ENCODE data around the gene NAALADL2. TPM values are rescaled to one million over a fixed set of nuclear protein-coding genes. Genes with fewer than 3 reads are reported as not detected.
A peak's percentile ranks its signal among the peaks of the same experiment; 100 is the strongest.

Gene NAALADL2
- total and polyA plus RNA-seq, 2 donors (not counting 1 experiment from before 2014, with no cell fraction given) = 8.8 to 11.6 TPM

DNA sequence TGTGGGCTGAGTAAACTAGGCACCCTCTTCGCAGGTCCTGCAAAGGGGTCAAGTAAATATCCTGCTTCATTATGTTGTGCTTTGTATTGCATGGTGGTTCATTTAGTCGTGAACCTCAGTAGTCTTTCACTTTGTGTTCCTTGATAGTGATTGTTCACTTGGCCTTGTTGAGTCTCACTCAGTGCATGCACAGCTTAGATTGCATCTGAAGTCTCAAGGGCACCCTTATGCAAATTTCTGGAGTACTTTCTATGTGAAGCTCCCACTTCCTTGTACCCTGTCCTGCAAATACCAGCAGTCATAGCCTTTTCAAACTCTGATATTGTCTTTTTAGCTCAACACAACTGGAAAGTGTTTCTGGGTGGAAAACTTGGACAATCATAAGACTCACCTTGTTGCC lies 519.2 kb downstream of the NAALADL2 start:
- no peak overlapping the region for H3K4me2 ChIP-seq (ENCODE audit: extremely low read depth, insufficient read depth, low read length)
- no peak for TF ChIP-seq EZH2 (IDR thresholded peaks at IDR 0.05; ENCODE audit: low read length, missing control alignments)
- TF ChIP-seq, protein P1, sequence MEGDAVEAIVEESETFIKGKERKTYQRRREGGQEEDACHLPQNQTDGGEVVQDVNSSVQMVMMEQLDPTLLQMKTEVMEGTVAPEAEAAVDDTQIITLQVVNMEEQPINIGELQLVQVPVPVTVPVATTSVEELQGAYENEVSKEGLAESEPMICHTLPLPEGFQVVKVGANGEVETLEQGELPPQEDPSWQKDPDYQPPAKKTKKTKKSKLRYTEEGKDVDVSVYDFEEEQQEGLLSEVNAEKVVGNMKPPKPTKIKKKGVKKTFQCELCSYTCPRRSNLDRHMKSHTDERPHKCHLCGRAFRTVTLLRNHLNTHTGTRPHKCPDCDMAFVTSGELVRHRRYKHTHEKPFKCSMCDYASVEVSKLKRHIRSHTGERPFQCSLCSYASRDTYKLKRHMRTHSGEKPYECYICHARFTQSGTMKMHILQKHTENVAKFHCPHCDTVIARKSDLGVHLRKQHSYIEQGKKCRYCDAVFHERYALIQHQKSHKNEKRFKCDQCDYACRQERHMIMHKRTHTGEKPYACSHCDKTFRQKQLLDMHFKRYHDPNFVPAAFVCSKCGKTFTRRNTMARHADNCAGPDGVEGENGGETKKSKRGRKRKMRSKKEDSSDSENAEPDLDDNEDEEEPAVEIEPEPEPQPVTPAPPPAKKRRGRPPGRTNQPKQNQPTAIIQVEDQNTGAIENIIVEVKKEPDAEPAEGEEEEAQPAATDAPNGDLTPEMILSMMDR (conservative IDR thresholded peaks at IDR 0.05 in 1 of 2, IDR thresholded peaks at IDR 0.05 in 1 of 2; ENCODE audit: low read depth in 1 of 2, low read length in 2 of 2) = no peak
- H3K9ac ChIP-seq (ENCODE audit: insufficient read depth, low read length) = no peak overlapping the region
- no peaks in the 10 kb centered on the region for H3K27me3 ChIP-seq (ENCODE audit: control insufficient read depth, insufficient read depth, low read length)
- DNase-seq (ENCODE audit: low read depth in 2 of 2) = no peak
- no peaks in the 10 kb centered on the region for H3K36me3 ChIP-seq (ENCODE audit: control insufficient read depth, insufficient read depth, low read length)
- H2AFZ ChIP-seq (ENCODE audit: low read length) = no peak overlapping the region
- no peaks in the 10 kb centered on the region for H3K9me3 ChIP-seq (ENCODE audit: control insufficient read depth, insufficient read depth, low read depth, low read length)
- no peak overlapping the region for H3K4me3 ChIP-seq (replicated peaks in 1 of 4; ENCODE audit: control extremely low read depth in 1 of 4, insufficient read depth in 1 of 4, low read depth in 3 of 4, low read length in 4 of 4)
- H3K79me2 ChIP-seq (ENCODE audit: control insufficient read depth, insufficient read depth, low read length) = no peaks in the 10 kb centered on the region
- no peaks in the 10 kb centered on the region for H3K4me1 ChIP-seq (ENCODE audit: control insufficient read depth, extremely low read depth, insufficient read depth, low read length)
- no peaks in the 10 kb centered on the region for H4K20me1 ChIP-seq (ENCODE audit: control insufficient read depth, extremely low read depth, insufficient read depth, low read length)
- no peak overlapping the region for H3K27ac ChIP-seq (ENCODE audit: insufficient read depth, low read length)

DNA sequence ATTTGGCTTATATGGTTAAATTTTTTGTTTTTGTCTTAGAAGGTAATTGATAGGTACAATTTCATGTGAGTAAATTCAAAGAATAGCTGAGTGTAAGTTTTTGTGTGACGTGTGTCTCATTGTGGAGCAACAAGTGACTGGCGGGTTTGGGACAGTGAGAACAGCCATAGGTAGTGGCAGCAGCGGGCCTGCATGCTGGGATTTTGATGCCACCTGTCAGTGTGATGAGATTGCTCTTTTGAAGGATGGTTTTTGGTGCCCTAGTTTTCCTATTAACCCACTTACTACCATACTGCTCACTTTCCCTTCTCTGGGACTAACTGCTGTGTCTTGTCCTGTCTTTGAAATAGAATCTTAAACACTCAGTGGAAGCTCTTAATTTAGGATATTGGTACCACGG lies 522.6 kb downstream of the NAALADL2 start:
- TF ChIP-seq, protein P1 (conservative IDR thresholded peaks at IDR 0.05 in 1 of 2, IDR thresholded peaks at IDR 0.05 in 1 of 2; ENCODE audit: low read depth in 1 of 2, low read length in 2 of 2) = no peak
- no peak for TF ChIP-seq EZH2 (IDR thresholded peaks at IDR 0.05; ENCODE audit: low read length, missing control alignments)
- H3K4me3 ChIP-seq (replicated peaks in 1 of 4; ENCODE audit: control extremely low read depth in 1 of 4, insufficient read depth in 1 of 4, low read depth in 3 of 4, low read length in 4 of 4) = no peak overlapping the region
- no peaks in the 10 kb centered on the region for H3K9me3 ChIP-seq (ENCODE audit: control insufficient read depth, insufficient read depth, low read depth, low read length)
- H3K27me3 ChIP-seq (ENCODE audit: control insufficient read depth, insufficient read depth, low read length) = no peaks in the 10 kb centered on the region
- no peak for DNase-seq (ENCODE audit: low read depth in 2 of 2)
- H3K27ac ChIP-seq (ENCODE audit: insufficient read depth, low read length) = no peak overlapping the region
- no peaks in the 10 kb centered on the region for H3K4me1 ChIP-seq (ENCODE audit: control insufficient read depth, extremely low read depth, insufficient read depth, low read length)
- H3K36me3 ChIP-seq (ENCODE audit: control insufficient read depth, insufficient read depth, low read length) = no peaks in the 10 kb centered on the region
- no peak overlapping the region for H3K4me2 ChIP-seq (ENCODE audit: extremely low read depth, insufficient read depth, low read length)
- H3K9ac ChIP-seq (ENCODE audit: insufficient read depth, low read length) = no peak overlapping the region
- no peak overlapping the region for H2AFZ ChIP-seq (ENCODE audit: low read length)
- H3K79me2 ChIP-seq (ENCODE audit: control insufficient read depth, insufficient read depth, low read length) = no peaks in the 10 kb centered on the region
- H4K20me1 ChIP-seq (ENCODE audit: control insufficient read depth, extremely low read depth, insufficient read depth, low read length) = no peaks in the 10 kb centered on the region

DNA sequence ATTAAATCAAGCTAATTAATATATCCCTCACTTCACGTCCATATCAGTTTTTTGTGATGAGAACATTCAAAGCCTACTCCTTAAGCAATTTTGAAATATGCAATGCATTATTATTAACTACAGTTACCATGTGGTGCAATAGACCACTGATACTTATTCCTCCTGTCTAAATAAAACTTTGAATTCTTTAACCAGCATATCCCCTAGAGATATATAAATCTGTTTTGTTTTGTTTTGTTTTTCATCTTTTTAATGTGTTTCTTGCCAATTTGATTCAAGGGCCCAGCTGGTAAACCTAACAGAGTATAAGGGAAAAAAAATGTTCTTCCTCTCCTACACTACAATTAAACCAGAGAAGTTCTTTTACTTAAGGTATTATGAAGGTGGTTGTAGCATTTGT lies 524.2 kb downstream of the NAALADL2 start:
- no peaks in the 10 kb centered on the region for H4K20me1 ChIP-seq (ENCODE audit: control insufficient read depth, extremely low read depth, insufficient read depth, low read length)
- no peak overlapping the region for H2AFZ ChIP-seq (ENCODE audit: low read length)
- no peak overlapping the region for H3K4me3 ChIP-seq (replicated peaks in 1 of 4; ENCODE audit: control extremely low read depth in 1 of 4, insufficient read depth in 1 of 4, low read depth in 3 of 4, low read length in 4 of 4)
- no peaks in the 10 kb centered on the region for H3K36me3 ChIP-seq (ENCODE audit: control insufficient read depth, insufficient read depth, low read length)
- H3K27me3 ChIP-seq (ENCODE audit: control insufficient read depth, insufficient read depth, low read length) = no peaks in the 10 kb centered on the region
- no peak overlapping the region for H3K27ac ChIP-seq (ENCODE audit: insufficient read depth, low read length)
- H3K4me1 ChIP-seq (ENCODE audit: control insufficient read depth, extremely low read depth, insufficient read depth, low read length) = no peaks in the 10 kb centered on the region
- H3K4me2 ChIP-seq (ENCODE audit: extremely low read depth, insufficient read depth, low read length) = no peak overlapping the region
- peak in 1 of 2 donors; percentile 57 for DNase-seq (ENCODE audit: low read depth in 2 of 2)
- no peaks in the 10 kb centered on the region for H3K9me3 ChIP-seq (ENCODE audit: control insufficient read depth, insufficient read depth, low read depth, low read length)
- TF ChIP-seq, protein P1 (conservative IDR thresholded peaks at IDR 0.05 in 1 of 2, IDR thresholded peaks at IDR 0.05 in 1 of 2; ENCODE audit: low read depth in 1 of 2, low read length in 2 of 2) = no peak
- no peak for TF ChIP-seq EZH2 (IDR thresholded peaks at IDR 0.05; ENCODE audit: low read length, missing control alignments)
- no peak overlapping the region for H3K9ac ChIP-seq (ENCODE audit: insufficient read depth, low read length)
- H3K79me2 ChIP-seq (ENCODE audit: control insufficient read depth, insufficient read depth, low read length) = no peaks in the 10 kb centered on the region
